Prostate gland (tissue), 2 donors: ENCODE data around the gene COL7A1. TPM values are rescaled to one million over a fixed set of nuclear protein-coding genes. Genes with fewer than 3 reads are reported as not detected.
A peak's percentile ranks its signal among the peaks of the same experiment; 100 is the strongest.

Experiments used
- DNase-seq: peaks from one replicate; pipeline ENCODE4 v3.0.0-alpha.2; 2019; ENCODE audit warnings: low spot score
- H3K27ac ChIP-seq, 2 donors: fragments of 200-600 bp; sonication (generic); 2 replicates each; pipeline ENCODE4 v1.5.1; 2017 to 2019
- H3K27me3 ChIP-seq: fragments of 200-600 bp; sonication (generic); replicated peaks from 2 replicates; pipeline ENCODE4 v1.5.1; 2019; ENCODE audit not compliant: insufficient read depth
- H3K36me3 ChIP-seq, 2 donors: fragments of 200-600 bp; sonication (generic); 1 replicate in 1 of 2; 2 replicates in 1 of 2; pipeline versions ENCODE4 v1.5.1 to v1.8.1; 2017 to 2019
- H3K4me1 ChIP-seq: fragments of 200-600 bp; sonication (generic); replicated peaks from 2 replicates; pipeline ENCODE4 v1.5.1; 2019
- H3K4me3 ChIP-seq, 2 donors: fragments of 200-600 bp; sonication (generic); 2 replicates each; pipeline ENCODE4 v1.5.1; 2017 to 2019
- H3K9me3 ChIP-seq: fragments of 200-600 bp; sonication (generic); 2 replicates; pipeline ENCODE4 v1.5.1; 2017
- POLR2A ChIP-seq: fragments of 450-650 bp; IDR thresholded peaks from one replicate; pipeline ENCODE4 v1.6.1; 2016; ENCODE audit warnings: antibody characterized with exemption, mild to moderate bottlenecking
- POLR2AphosphoS5 ChIP-seq: sonication (generic); formaldehyde crosslinking; IDR thresholded peaks from one replicate; pipeline ENCODE4 v1.6.1; 2017; ENCODE audit warnings: antibody characterized with exemption
- WGBS: methylation state at CpG from one replicate; pipeline ENCODE4 v1.1.5; 2018; 5-methylcytosine and 5-hydroxymethylcytosine counted together
- intact Hi-C: fragments of 100-400 bp; cut with DNase I; formaldehyde crosslinking; loops from one replicate; pipeline ENCODE4 v1.14.2; 2022
- total RNA-seq, 2 donors: library from RNA; depleted of rRNA; stranded (reverse); fragments of >200 nt; gene quantifications; one replicate each; pipeline ENCODE4 v1.1.0, GENCODE V29; 2016
- TF ChIP-seq, protein P1 (sequence below), 4 experiments: fragments of 200-600 bp in 2 of 4; fragments of 450-650 bp in 2 of 4; sonication (generic) in 2 of 4; IDR thresholded peaks; 1 replicate in 3 of 4; 2 replicates in 1 of 4; pipeline ENCODE4 v1.5.1; 2016 to 2019; ENCODE audit warnings: antibody characterized with exemption in 4 of 4, mild to moderate bottlenecking in 2 of 4, moderate library complexity in 2 of 4

The COL7A1 gene
- total RNA-seq, 2 donors from 2014 or later: 84.8 to 92.6 TPM

- intact Hi-C loops: loop anchor here (5.0 kb wide), 2 partner anchors 40 to 130 kb away; partner anchors contain the start of gene PFKFB4
- Histone ChIP-seq H3K9me3 (no peaks in the 10 kb centered on the region), H3K27me3 (no peaks in the 10 kb centered on the region), H3K36me3 (peaks cover 0 to 16% of the 10 kb centered on the region in 2 donors), H3K4me3 (no peak overlapping the region), H3K27ac (peak overlapping the region; percentile 79 to 84), H3K4me1 (peaks cover 27% of the 10 kb centered on the region)
- no peak for DNase-seq
- TF ChIP-seq POLR2A (no peak), POLR2AphosphoS5 (no peak)
- TF ChIP-seq, protein P1, sequence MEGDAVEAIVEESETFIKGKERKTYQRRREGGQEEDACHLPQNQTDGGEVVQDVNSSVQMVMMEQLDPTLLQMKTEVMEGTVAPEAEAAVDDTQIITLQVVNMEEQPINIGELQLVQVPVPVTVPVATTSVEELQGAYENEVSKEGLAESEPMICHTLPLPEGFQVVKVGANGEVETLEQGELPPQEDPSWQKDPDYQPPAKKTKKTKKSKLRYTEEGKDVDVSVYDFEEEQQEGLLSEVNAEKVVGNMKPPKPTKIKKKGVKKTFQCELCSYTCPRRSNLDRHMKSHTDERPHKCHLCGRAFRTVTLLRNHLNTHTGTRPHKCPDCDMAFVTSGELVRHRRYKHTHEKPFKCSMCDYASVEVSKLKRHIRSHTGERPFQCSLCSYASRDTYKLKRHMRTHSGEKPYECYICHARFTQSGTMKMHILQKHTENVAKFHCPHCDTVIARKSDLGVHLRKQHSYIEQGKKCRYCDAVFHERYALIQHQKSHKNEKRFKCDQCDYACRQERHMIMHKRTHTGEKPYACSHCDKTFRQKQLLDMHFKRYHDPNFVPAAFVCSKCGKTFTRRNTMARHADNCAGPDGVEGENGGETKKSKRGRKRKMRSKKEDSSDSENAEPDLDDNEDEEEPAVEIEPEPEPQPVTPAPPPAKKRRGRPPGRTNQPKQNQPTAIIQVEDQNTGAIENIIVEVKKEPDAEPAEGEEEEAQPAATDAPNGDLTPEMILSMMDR (IDR thresholded peaks at IDR 0.05): no peak
- WGBS: 74% methylated on average over 8 of the region's 8 CpGs
These were observed 1.7 kb upstream of the COL7A1 start for GRCh38 chr3:48596676-48597407.

GRCh38 chr3:48596157-48596556 lies 1.0 kb upstream of the COL7A1 start:
- intact Hi-C loops: loop anchor here (5.0 kb wide), 2 partner anchors 39 to 129 kb away; partner anchors contain the start of gene PFKFB4
- Histone ChIP-seq H3K36me3 (peaks cover 0 to 11% of the 10 kb centered on the region in 2 donors), H3K4me1 (peaks cover 27% of the 10 kb centered on the region), H3K27me3 (no peaks in the 10 kb centered on the region), H3K27ac (peak overlapping the region; percentile 79 to 84), H3K4me3 (no peak overlapping the region), H3K9me3 (no peaks in the 10 kb centered on the region)
- no peak for DNase-seq
- TF ChIP-seq, protein P1 (IDR thresholded peaks at IDR 0.05): no peak
- no peak for TF ChIP-seq POLR2A
- no peak for TF ChIP-seq POLR2AphosphoS5
- WGBS: 86% methylated on average over 5 of the region's 5 CpGs

GRCh38 chr3:48595526-48596121 lies 495 bp upstream of the COL7A1 start:
- TF ChIP-seq, protein P1 (IDR thresholded peaks at IDR 0.05): no peak
- no peak for TF ChIP-seq POLR2A

DNA sequence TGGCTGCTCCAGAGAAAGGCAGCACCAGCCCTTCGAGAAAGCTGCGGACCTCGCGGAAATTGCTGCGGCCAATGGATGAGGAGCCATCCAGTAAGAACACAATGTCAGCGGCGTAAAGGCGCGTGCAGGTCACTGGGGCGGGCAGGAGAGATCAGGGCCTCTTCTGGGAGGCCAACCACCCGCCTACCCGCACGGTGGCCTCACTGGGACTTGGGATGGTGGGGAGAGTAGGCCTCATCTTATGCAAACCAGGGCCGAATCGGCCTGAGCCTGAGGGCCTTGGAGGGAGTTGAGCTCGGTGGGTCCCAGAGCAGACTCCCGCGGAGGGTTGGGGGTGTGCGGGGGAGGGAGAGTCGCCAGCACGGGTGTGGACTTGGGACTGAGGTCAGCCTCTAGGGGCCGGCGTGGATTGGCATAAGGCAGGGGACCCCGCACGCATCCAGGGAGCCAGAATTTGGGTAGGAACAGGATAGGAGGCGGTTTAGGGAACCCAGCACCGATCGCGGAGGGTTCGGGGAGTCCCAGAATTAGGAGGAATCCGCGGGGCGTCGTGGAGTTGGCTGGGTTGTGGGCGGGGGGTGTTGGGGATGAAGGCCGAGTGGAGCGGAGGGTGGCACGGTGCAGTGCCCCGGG lies 596 bp downstream of the COL7A1 start:
- no peaks in the 10 kb centered on the region for H3K36me3 ChIP-seq
- H3K27me3 ChIP-seq: no peaks in the 10 kb centered on the region
- H3K4me3 ChIP-seq: peak overlapping the region; percentile 30 to 36
- H3K27ac ChIP-seq: peak overlapping the region; percentile 79 to 84
- intact Hi-C loops: loop anchor here (5.0 kb wide), 2 partner anchors 37 to 127 kb away; partner anchors contain the start of gene PFKFB4
- H3K9me3 ChIP-seq: no peaks in the 10 kb centered on the region
- 24% methylated on average over 39 of the region's 39 CpGs for WGBS
- DNase-seq: peak; percentile 14
- TF ChIP-seq POLR2AphosphoS5 (no peak), POLR2A (peak; percentile 25)
- TF ChIP-seq, protein P1 (IDR thresholded peaks at IDR 0.05): no peak
- peaks cover 15% of the 10 kb centered on the region for H3K4me1 ChIP-seq

More at GRCh38 chr3:48595526-48596121, 495 bp upstream of the COL7A1 start:
- DNase-seq: peak; percentile 48
- Histone ChIP-seq H3K4me3 (peak overlapping the region in 1 of 2 donors; percentile 30), H3K9me3 (no peaks in the 10 kb centered on the region), H3K27me3 (no peaks in the 10 kb centered on the region), H3K36me3 (peaks cover 0 to 7% of the 10 kb centered on the region in 2 donors), H3K27ac (peak overlapping the region; percentile 79 to 84), H3K4me1 (peaks cover 26% of the 10 kb centered on the region)
- 25% methylated on average over 6 of the region's 10 CpGs for WGBS
- intact Hi-C loops: loop anchor here (5.0 kb wide), 2 partner anchors 38 to 128 kb away; partner anchors contain the start of gene PFKFB4
